ENCODE measurements around the gene SLF2. TPM values are rescaled to one million over a fixed set of nuclear protein-coding genes. Genes with fewer than 3 reads are reported as not detected.

SLF2 gene
- total RNA-seq, 1 experiment from 2014 or later: 43.0 TPM

GRCh38 chr10:100894033-100894432 lies 18.7 kb upstream of the SLF2 start (continued):
- TF ChIP-seq CTCF (IDR thresholded peaks at IDR 0.05 in 2 of 3, conservative IDR thresholded peaks at IDR 0.05 in 1 of 3; ENCODE audit: borderline replicate concordance in 1 of 3, insufficient read depth in 1 of 3, low read depth in 2 of 3, low read length in 2 of 3): no peak
- no peak for TF ChIP-seq CEBPB (IDR thresholded peaks at IDR 0.05; ENCODE audit: low read depth)

- no peaks in the 10 kb centered on the region for H3K79me2 ChIP-seq (ENCODE audit: insufficient read depth, low read length)
- DNase-seq (ENCODE audit: low read depth, low spot score): no peak
- H3K4me2 ChIP-seq (ENCODE audit: low read length): peak overlapping the region; percentile 61
- no peaks in the 10 kb centered on the region for H4K20me1 ChIP-seq (ENCODE audit: insufficient read depth)
- H3K27ac ChIP-seq (ENCODE audit: low read depth, low read length): peak overlapping the region; percentile 1; the same call in 1 of the 2 replicates
- peak overlapping the region; percentile 33 for H2AFZ ChIP-seq (ENCODE audit: low read depth, low read length, poor library complexity, severe bottlenecking)
- 0 out of 4 replicates have a peak overlapping the region, but pooled peaks of 1 of the 2 experiments have one; percentile 22 for H3K4me3 ChIP-seq (replicated peaks in 1 of 2; ENCODE audit: low read depth in 1 of 2, low read length in 2 of 2)
- no peaks in the 10 kb centered on the region for H3K27me3 ChIP-seq (ENCODE audit: insufficient read depth, low read length)
- POLR2A ChIA-PET: interaction anchor here (0.7 kb wide), 1 partner anchor 631 kb away, joined by 3 read pairs; no protein-coding TSS in a partner anchor
- CTCF ChIA-PET: interaction anchor here (1.0 to 1.2 kb wide), 3 partner anchors 9 to 17 kb away, joined by 3 read pairs; no protein-coding TSS in a partner anchor
- RAD21 ChIA-PET (ENCODE audit: low non-redundant PET in 1 of 2, low total read pairs in 2 of 2, uncharacterized antibody in 2 of 2, unreplicated experiment in 2 of 2): no interaction called here
- H3K9me3 ChIP-seq (ENCODE audit: control insufficient read depth in 1 of 2, insufficient read depth in 1 of 2, low read depth in 1 of 2, low read length in 2 of 2): no peaks in the 10 kb centered on the region
- ATAC-seq: no peak
- H3K9ac ChIP-seq (ENCODE audit: low read length): no peak overlapping the region
- intact Hi-C loops (cut with micrococcal nuclease): no loop called here
- H3K4me1 ChIP-seq (ENCODE audit: control insufficient read depth in 1 of 2, insufficient read depth in 2 of 2, low read length in 2 of 2): peaks cover 29 to 46% of the 10 kb centered on the region in 2 experiments
- no peaks in the 10 kb centered on the region for H3K36me3 ChIP-seq (ENCODE audit: control insufficient read depth in 1 of 2, insufficient read depth in 2 of 2, low read length in 2 of 2)
- H3K9me2 ChIP-seq (ENCODE audit: insufficient read depth): no peaks in the 10 kb centered on the region
- TF ChIP-seq SIN3A (IDR thresholded peaks at IDR 0.05; ENCODE audit: low read depth) (0 out of 2 replicates have a peak, but pooled peaks have one; percentile 22), EZH2 (IDR thresholded peaks at IDR 0.05) (no peak), EGR1 (IDR thresholded peaks at IDR 0.05; ENCODE audit: low read depth) (no peak), CTCF (IDR thresholded peaks at IDR 0.05 in 2 of 3, conservative IDR thresholded peaks at IDR 0.05 in 1 of 3; ENCODE audit: borderline replicate concordance in 1 of 3, insufficient read depth in 1 of 3, low read depth in 2 of 3, low read length in 2 of 3) (no peak), MAX (IDR thresholded peaks at IDR 0.05) (no peak)
- BruUV-seq (replicated peaks): no TSS peak
Observed at GRCh38 chr10:100894589-100895294, 18.0 kb upstream of the SLF2 start.

Data from HCT116 (cell line).